ENCODE measurements around the gene GJA5. TPM values are rescaled to one million over a fixed set of nuclear protein-coding genes. Genes with fewer than 3 reads are reported as not detected.

GJA5 gene
- total and polyA plus RNA-seq, 2 donors (not counting 3 experiments of a cell fraction or from before 2014, with no cell fraction given), result 0.55 to 5.9 TPM

GRCh38 chr1:147753081-147753480 is 7.3 kb downstream of the GJA5 start:
- Histone ChIP-seq H3K9ac (replicated peaks; ENCODE audit: extremely low read depth, insufficient read depth, low read length) (no peak overlapping the region), H3K79me2 (ENCODE audit: control insufficient read depth, insufficient read depth, low read length) (no peaks in the 10 kb centered on the region), H2AFZ (ENCODE audit: low read depth, low read length) (no peak overlapping the region), H3K9me3 (replicated peaks; ENCODE audit: control insufficient read depth, insufficient read depth, low read length) (no peaks in the 10 kb centered on the region), H4K20me1 (replicated peaks; ENCODE audit: control insufficient read depth, extremely low read depth, insufficient read depth, low read length) (no peaks in the 10 kb centered on the region), H3K9me1 (replicated peaks; ENCODE audit: control insufficient read depth, extremely low read depth, insufficient read depth, low read length) (no peaks in the 10 kb centered on the region), H3K4me2 (ENCODE audit: insufficient read depth, low read length) (no peak overlapping the region), H3K27ac (ENCODE audit: insufficient read depth, low read depth, low read length) (no peak overlapping the region), H3K4me1 (ENCODE audit: control insufficient read depth, extremely low read depth, insufficient read depth, low read length) (no peaks in the 10 kb centered on the region), H3K27me3 (ENCODE audit: control insufficient read depth in 2 of 2, insufficient read depth in 2 of 2, low read length in 2 of 2) (no peaks in the 10 kb centered on the region), H3K36me3 (ENCODE audit: control insufficient read depth in 2 of 2, extremely low read depth in 1 of 2, insufficient read depth in 2 of 2, low read length in 2 of 2) (no peaks in the 10 kb centered on the region), H3K4me3 (replicated peaks in 1 of 3; ENCODE audit: insufficient read depth in 1 of 3, low read depth in 1 of 3, low read length in 3 of 3) (no peak overlapping the region)
- TF ChIP-seq POLR2A (IDR thresholded peaks at IDR 0.05; ENCODE audit: low read depth, low read length) (no peak), EZH2 (IDR thresholded peaks at IDR 0.05; ENCODE audit: borderline replicate concordance, low read depth, low read length, severe bottlenecking) (no peak), GATA2 (IDR thresholded peaks at IDR 0.05; ENCODE audit: insufficient read depth, insufficient read length, low read depth, low read length) (no peak), JUN (IDR thresholded peaks at IDR 0.05; ENCODE audit: borderline replicate concordance, insufficient read depth, insufficient read length, low read depth) (no peak), POLR2AphosphoS5 (IDR thresholded peaks at IDR 0.05; ENCODE audit: insufficient read depth, low read depth, low read length) (no peak), CTCF (IDR thresholded peaks at IDR 0.05; ENCODE audit: extremely low read depth in 1 of 2, insufficient read depth in 1 of 2, low read depth in 1 of 2, low read length in 2 of 2) (no peak), MAX (IDR thresholded peaks at IDR 0.05; ENCODE audit: insufficient read depth, insufficient read length) (no peak), FOS (IDR thresholded peaks at IDR 0.05; ENCODE audit: borderline replicate concordance, insufficient read depth, low read length) (no peak)
- POLR2A ChIA-PET, result no interaction called here
- DNase-seq (ENCODE audit: low read depth, low spot score) (no peak), FAIRE-seq (no peak)
- CTCF ChIA-PET, result interaction anchor here (1.2 kb wide), 1 partner anchor 137 kb away, joined by 4 read pairs; no protein-coding TSS in a partner anchor
- BruUV-seq (replicated peaks), result no TSS peak
- dilution Hi-C loops (cut with MboI; ENCODE audit: extremely low pct_ligation_motif_present, low sequenced_read_pairs), result no loop called here
- intact Hi-C loops (cut with micrococcal nuclease), result no loop called here
